ENCODE measurements around the gene GRM4. TPM values are rescaled to one million over a fixed set of nuclear protein-coding genes. Genes with fewer than 3 reads are reported as not detected.

GRM4 gene
- total and polyA plus RNA-seq, 9 of the 15 experiments (the other 6 are each of a cell fraction or from before 2014, with no cell fraction given) = 0.18 TPM; not detected in 8

GRCh38 chr6:33996120-33996475 lies 149.8 kb downstream of the GRM4 start:
- BruUV-seq (replicated peaks) = no TSS peak
- POLR2A ChIA-PET = no interaction called here

More at GRCh38 chr6:33996120-33996475, 149.8 kb downstream of the GRM4 start:
- Histone ChIP-seq H3K4me3 (no peak overlapping the region), H4K20me1 (replicated peaks; ENCODE audit: control insufficient read depth, insufficient read depth, low read length) (no peaks in the 10 kb centered on the region; the same call in 1 of the 2 replicates), H3K9me1 (ENCODE audit: control insufficient read depth, insufficient read depth, low read length) (no peaks in the 10 kb centered on the region), H2AFZ (ENCODE audit: low read depth, low read length) (no peak overlapping the region), H3K9ac (ENCODE audit: insufficient read depth in 1 of 2, low read depth in 2 of 2, low read length in 2 of 2) (no peak overlapping the region), H3K27me3 (ENCODE audit: control insufficient read depth in 2 of 2, insufficient read depth in 2 of 2, low read length in 2 of 2) (peaks cover 25 to 58% of the 10 kb centered on the region in 2 experiments), H3K4me1 (replicated peaks in 1 of 2; ENCODE audit: control insufficient read depth in 2 of 2, insufficient read depth in 2 of 2, low read length in 2 of 2) (no peaks in the 10 kb centered on the region), H3K27ac (ENCODE audit: extremely low read depth, low read depth, low read length) (no peak overlapping the region), H3K36me3 (ENCODE audit: control insufficient read depth, insufficient read depth, low read length) (no peaks in the 10 kb centered on the region), H3K79me2 (ENCODE audit: control insufficient read depth, insufficient read depth, low read length) (no peaks in the 10 kb centered on the region), H3K9me3 (replicated peaks; ENCODE audit: control insufficient read depth, insufficient read depth, low read depth, low read length) (no peaks in the 10 kb centered on the region), H3K4me2 (ENCODE audit: insufficient read depth, low read length) (no peak overlapping the region)
- FAIRE-seq = no peak
- ATAC-seq = no peak
- intact Hi-C loops (cut with micrococcal nuclease) (no loop called here), in situ Hi-C loops (cut with MboI) (no loop called here)
- DNase-seq (ENCODE audit: extremely low read depth in 1 of 4, low spot score in 3 of 4) = no peak
- TF ChIP-seq MIER1 (IDR thresholded peaks at IDR 0.05; ENCODE audit: low read depth) = no peak
- TF ChIP-seq TEAD2 (tag; IDR thresholded peaks at IDR 0.05) = no peak
- no peak for TF ChIP-seq HNRNPLL (IDR thresholded peaks at IDR 0.05; ENCODE audit: low read depth, low read length, poor library complexity, severe bottlenecking)
- TF ChIP-seq KAT8 (IDR thresholded peaks at IDR 0.05; ENCODE audit: low read depth) = no peak
- TF ChIP-seq RREB1 (CRISPR knock-in tag; IDR thresholded peaks at IDR 0.05) = no peak
- TF ChIP-seq ZBTB8A (IDR thresholded peaks at IDR 0.05; ENCODE audit: partially characterized antibody) = no peak
- no peak for TF ChIP-seq ZNF263 (CRISPR knock-in tag; IDR thresholded peaks at IDR 0.05; ENCODE audit: borderline replicate concordance)
- no peak for TF ChIP-seq CREBBP (IDR thresholded peaks at IDR 0.05; ENCODE audit: low read depth, low read length)
- TF ChIP-seq TRIM25 (IDR thresholded peaks at IDR 0.05; ENCODE audit: borderline replicate concordance) = no peak
- no peak for TF ChIP-seq PHB (CRISPR knock-in tag; IDR thresholded peaks at IDR 0.05)
- TF ChIP-seq ZNF398 (CRISPR knock-in tag; IDR thresholded peaks at IDR 0.05) = no peak
- TF ChIP-seq HMGN3 (IDR thresholded peaks at IDR 0.05; ENCODE audit: borderline replicate concordance, extremely low read depth, insufficient read length, low read depth, low read length) = no peak
- no peak for TF ChIP-seq ZNF699 (CRISPR knock-in tag; IDR thresholded peaks at IDR 0.05; ENCODE audit: insufficient replicate concordance)
- CTCF ChIA-PET (ENCODE audit: low intra/inter-chr PET ratio) = no interaction called here
- 1% methylated on average over 5 of the region's 5 CpGs for WGBS (ENCODE audit: insufficient coverage, low coverage, missing lambda C conversion rate)
